ENCODE results near the gene MLF1. TPM values are rescaled to one million over a fixed set of nuclear protein-coding genes. Genes with fewer than 3 reads are reported as not detected.

MLF1 gene
- 8.1 and 12.9 TPM in 2 replicates for total RNA-seq

GRCh38 chr3:158570999-158571702 lies at the start of gene MLF1:
TSS of gene MLF1 (plus strand) at chr3:158571194. CDS start at chr3:158571301, 107 bp downstream.

GRCh38 chr3:158644345-158644908 lies 73.4 kb downstream of the MLF1 start, which contains the start of gene GFM1:
TSS of gene GFM1 (plus strand) at chr3:158644527. CDS start at chr3:158644635, 108 bp downstream.

Other genes starting within 250 kb of the MLF1 start
- gene GFM1, start 73.3 kb downstream of the MLF1 start, total RNA-seq = 27.3 and 30.0 TPM in 2 replicates
- 263 and 294 TPM in 2 replicates for gene LXN, start 101.5 kb downstream of the MLF1 start, total RNA-seq
- gene RARRES1, start 161.3 kb downstream of the MLF1 start, total RNA-seq = 76.4 and 166 TPM in 2 replicates
- 99.7 and 130 TPM in 2 replicates for gene MFSD1, start 230.9 kb downstream of the MLF1 start, total RNA-seq